WERI-Rb-1 (cell line): ENCODE data around the gene PPARA.
A peak's percentile ranks its signal among the peaks of the same experiment; 100 is the strongest.

Experiments
- DNase-seq: peaks from one replicate; pipeline ENCODE4 v3.0.0-alpha.2; 2020
- H3K27ac ChIP-seq: fragments of 250-450 bp; sonication (Bioruptor Pico); 2 replicates; pipeline ENCODE4 v1.5.1; 2020; ENCODE audit warnings: mild to moderate bottlenecking, moderate library complexity
- H3K27me3 ChIP-seq: fragments of 250-450 bp; sonication (Bioruptor Pico); 2 replicates; pipeline ENCODE4 v1.5.1; 2021; ENCODE audit warnings: mild to moderate bottlenecking, low read depth, moderate library complexity; ENCODE audit not compliant: insufficient read depth, severe bottlenecking
- H3K36me3 ChIP-seq: fragments of 250-450 bp; sonication (Bioruptor Pico); 2 replicates; pipeline ENCODE4 v1.5.1; 2020; ENCODE audit warnings: mild to moderate bottlenecking, moderate library complexity
- H3K4me3 ChIP-seq: 2 replicates; pipeline ENCODE4 v1.5.1; 2011; ENCODE audit warnings: low read depth, mild to moderate bottlenecking, control low read depth, low read length
- H3K9me3 ChIP-seq: fragments of 250-450 bp; sonication (Bioruptor Pico); 2 replicates; pipeline ENCODE4 v1.5.1; 2021; ENCODE audit warnings: mild to moderate bottlenecking, moderate library complexity; ENCODE audit not compliant: severe bottlenecking
- CTCF ChIP-seq: IDR thresholded peaks from 2 replicates; pipeline ENCODE4 v1.5.1; 2011; ENCODE audit warnings: low read depth, mild to moderate bottlenecking, control low read depth, inconsistent platforms, low read length

Gene PPARA

GRCh38 chr22:46120420-46120737, 29.9 kb upstream of the PPARA start:
- TF ChIP-seq CTCF, result no peak
- Histone ChIP-seq H3K4me3 (no peak overlapping the region), H3K27ac (no peak overlapping the region), H3K36me3 (no peaks in the 10 kb centered on the region), H3K27me3 (no peaks in the 10 kb centered on the region), H3K9me3 (no peaks in the 10 kb centered on the region)
- DNase-seq, result no peak

- no peaks in the 10 kb centered on the region for H3K9me3 ChIP-seq
- H3K27me3 ChIP-seq, result no peaks in the 10 kb centered on the region
- H3K4me3 ChIP-seq, result no peak overlapping the region
- H3K36me3 ChIP-seq, result no peaks in the 10 kb centered on the region
- no peak for TF ChIP-seq CTCF
- no peak overlapping the region for H3K27ac ChIP-seq
- DNase-seq, result no peak
Observed at GRCh38 chr22:46121079-46121478, 29.2 kb upstream of the PPARA start.

- Histone ChIP-seq H3K27me3 (no peaks in the 10 kb centered on the region), H3K9me3 (no peaks in the 10 kb centered on the region), H3K27ac (no peak overlapping the region), H3K4me3 (no peak overlapping the region), H3K36me3 (no peaks in the 10 kb centered on the region)
- no peak for DNase-seq
- no peak for TF ChIP-seq CTCF
Observed at GRCh38 chr22:46121523-46122287, 28.6 kb upstream of the PPARA start.

- peak; percentile 78 for DNase-seq
- TF ChIP-seq CTCF, result peak; percentile 88
- Histone ChIP-seq H3K27me3 (no peaks in the 10 kb centered on the region), H3K27ac (no peak overlapping the region), H3K36me3 (no peaks in the 10 kb centered on the region), H3K4me3 (no peak overlapping the region), H3K9me3 (no peaks in the 10 kb centered on the region)
Observed at GRCh38 chr22:46122511-46122971, 27.8 kb upstream of the PPARA start.

- DNase-seq, result no peak
- no peaks in the 10 kb centered on the region for H3K9me3 ChIP-seq
- no peak for TF ChIP-seq CTCF
- H3K27ac ChIP-seq, result no peak overlapping the region
- H3K36me3 ChIP-seq, result no peaks in the 10 kb centered on the region
- no peak overlapping the region for H3K4me3 ChIP-seq
- no peaks in the 10 kb centered on the region for H3K27me3 ChIP-seq
Observed at GRCh38 chr22:46122980-46123693, 27.2 kb upstream of the PPARA start.
